Suppressor macrophage treated with lipopolysaccharide for 1 hour (primary cell): Measurements from ENCODE around the gene KDM4B.
A peak's percentile ranks its signal among the peaks of the same experiment; 100 is the strongest.

ENCODE experiments used
- DNase-seq, 3 donors: peaks; one replicate each; pipeline ENCODE4 v3.0.0-alpha.2; 2020 to 2022

The KDM4B gene

GRCh38 chr19:5126498-5127223, 157.7 kb downstream of the KDM4B start:
- DNase-seq, result peak in 1 of 3 donors; percentile 17

GRCh38 chr19:5127717-5128116, 158.8 kb downstream of the KDM4B start:
- DNase-seq, result no peak

GRCh38 chr19:5128251-5128935, 159.5 kb downstream of the KDM4B start:
- DNase-seq, result peak in 1 of 3 donors; percentile 19

GRCh38 chr19:5128936-5129389, 160.1 kb downstream of the KDM4B start:
- DNase-seq, result no peak

- no peak for DNase-seq
Measured at GRCh38 chr19:5129691-5130090, 160.8 kb downstream of the KDM4B start.

GRCh38 chr19:5130371-5131030, 161.6 kb downstream of the KDM4B start:
- DNase-seq, result peak in 2 of 3 donors; percentile 29 to 44

GRCh38 chr19:5131031-5131505, 162.2 kb downstream of the KDM4B start:
- peak; percentile 55 to 82 (median 71) for DNase-seq

GRCh38 chr19:5131506-5132205, 162.7 kb downstream of the KDM4B start:
- no peak for DNase-seq

- DNase-seq, result no peak
Measured at GRCh38 chr19:5132206-5132560, 163.3 kb downstream of the KDM4B start.

- no peak for DNase-seq
Measured at GRCh38 chr19:5132698-5133651, 164.1 kb downstream of the KDM4B start.

GRCh38 chr19:5133986-5134595, 165.2 kb downstream of the KDM4B start:
- no peak for DNase-seq

- no peak for DNase-seq
Measured at GRCh38 chr19:5134691-5135090, 165.8 kb downstream of the KDM4B start.

- DNase-seq, result no peak
Measured at GRCh38 chr19:5136073-5136855, 167.4 kb downstream of the KDM4B start.

GRCh38 chr19:5137114-5137513, 168.2 kb downstream of the KDM4B start:
- no peak for DNase-seq

- DNase-seq, result no peak
Measured at GRCh38 chr19:5137571-5138124, 168.7 kb downstream of the KDM4B start.

GRCh38 chr19:5138606-5139582, 170.0 kb downstream of the KDM4B start:
- DNase-seq, result peak; percentile 79 to 83 (median 79)

GRCh38 chr19:5139583-5140325, 170.8 kb downstream of the KDM4B start:
- no peak for DNase-seq
